ENCODE results near the gene ST3GAL4.
"Not testable (repeated sequence)": the region's sequence is repeated elsewhere in the genome, so short reads cannot be mapped to it uniquely, and the experiment has no call there.

ST3GAL4 gene

GRCh38 chr11:126391286-126391954, 35.9 kb downstream of the ST3GAL4 start:
- DNase-seq: no peak

DNA sequence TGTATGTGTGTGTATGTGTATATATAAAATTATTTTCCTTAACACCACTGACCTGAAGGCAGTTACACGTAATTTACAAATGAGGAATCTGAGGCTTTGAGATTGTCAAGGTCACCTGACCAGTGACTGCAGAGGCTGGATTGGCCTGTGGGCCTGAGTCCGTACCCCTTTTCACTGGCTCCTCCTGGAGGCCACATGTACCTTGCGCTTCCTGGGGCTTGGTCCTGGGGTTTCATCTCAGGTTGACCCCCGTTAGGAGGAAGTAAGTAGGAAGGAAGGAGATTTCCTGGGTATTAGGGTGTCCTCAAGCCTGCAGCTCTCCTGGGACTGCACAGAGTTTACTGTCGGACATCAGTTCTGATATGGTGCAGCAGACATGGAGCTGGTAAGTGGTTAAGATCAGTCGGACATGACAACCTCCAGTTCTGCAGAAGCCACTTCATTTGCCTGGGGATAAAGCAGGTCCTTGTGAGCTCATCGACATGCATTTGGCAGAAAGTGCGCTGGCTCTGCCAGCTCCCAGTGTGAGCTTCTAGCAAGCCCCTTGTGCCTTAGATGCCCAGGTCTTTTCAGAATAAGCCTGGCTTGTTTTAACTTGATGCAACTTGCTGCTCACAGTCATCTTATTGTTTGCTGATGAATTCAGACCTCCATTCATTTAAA, 36.6 kb downstream of the ST3GAL4 start:
- DNase-seq: peak; percentile 86 to 87

GRCh38 chr11:126392633-126393013, 37.1 kb downstream of the ST3GAL4 start:
- DNase-seq: peak; percentile 49 to 56

DNA sequence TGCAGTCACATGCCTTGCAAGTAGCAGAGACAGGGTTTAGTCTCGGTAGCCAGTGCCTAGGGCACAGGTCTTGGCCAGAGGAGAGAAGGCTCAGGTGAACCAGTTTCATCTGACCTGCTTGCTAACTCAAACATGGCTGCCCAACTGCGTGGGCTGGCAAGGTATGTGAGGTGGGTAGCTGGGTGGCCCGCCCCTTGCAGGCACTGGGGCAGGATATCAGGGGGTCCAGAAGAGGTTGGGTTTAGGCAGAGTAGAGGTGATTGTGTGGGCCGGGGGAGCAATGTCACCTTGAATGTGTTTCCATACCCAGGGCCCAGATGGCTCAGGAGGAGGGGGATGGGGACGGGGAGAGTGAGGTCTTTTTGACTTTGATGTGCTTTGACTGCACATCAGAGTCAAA, 37.7 kb downstream of the ST3GAL4 start:
- DNase-seq: no peak

GRCh38 chr11:126394036-126394435, 38.5 kb downstream of the ST3GAL4 start:
- no peak for DNase-seq

DNA sequence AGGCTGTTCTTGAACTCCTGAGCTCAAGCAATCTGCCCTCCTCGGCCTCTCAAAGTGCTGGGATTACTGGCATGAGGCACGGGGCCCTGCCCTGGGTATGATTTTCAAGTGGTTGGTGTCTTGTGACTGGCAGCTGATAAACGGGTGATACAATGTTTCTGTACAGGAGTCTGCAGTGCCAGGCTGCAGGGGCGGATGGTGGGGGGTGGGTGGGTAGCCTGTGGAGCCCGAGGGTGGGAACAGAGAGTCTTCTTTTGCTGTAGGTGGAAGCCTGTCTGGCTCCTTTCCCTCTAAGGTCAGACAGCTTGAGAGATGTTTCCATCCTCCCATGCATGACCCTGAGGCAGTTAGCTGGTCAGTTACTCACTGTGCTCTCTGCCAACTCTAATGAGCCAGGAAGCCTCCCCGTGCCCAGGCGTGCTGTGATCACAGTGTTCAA, 39.2 kb downstream of the ST3GAL4 start:
- not testable (repeated sequence) for DNase-seq

DNA sequence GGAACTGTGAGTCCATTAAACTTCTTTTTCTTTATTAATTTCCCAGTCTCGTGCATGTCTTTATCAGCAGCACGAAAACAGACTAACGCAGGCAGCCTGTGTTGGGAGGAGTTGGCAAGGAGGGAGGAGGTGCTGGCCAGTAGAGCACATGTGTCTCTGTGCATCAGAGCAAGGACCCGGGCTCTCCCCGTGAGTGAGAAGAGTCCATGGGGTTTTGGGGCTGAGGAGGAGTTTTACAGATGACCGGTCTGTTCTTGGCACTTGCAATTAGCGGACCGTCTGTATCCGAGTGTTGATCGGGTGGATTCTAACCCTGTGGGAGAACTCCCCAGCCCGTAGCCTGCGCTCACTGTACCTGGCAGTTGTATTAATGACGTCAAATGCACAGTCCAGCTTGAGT, 40.3 kb downstream of the ST3GAL4 start:
- DNase-seq: not testable (repeated sequence)

DNA sequence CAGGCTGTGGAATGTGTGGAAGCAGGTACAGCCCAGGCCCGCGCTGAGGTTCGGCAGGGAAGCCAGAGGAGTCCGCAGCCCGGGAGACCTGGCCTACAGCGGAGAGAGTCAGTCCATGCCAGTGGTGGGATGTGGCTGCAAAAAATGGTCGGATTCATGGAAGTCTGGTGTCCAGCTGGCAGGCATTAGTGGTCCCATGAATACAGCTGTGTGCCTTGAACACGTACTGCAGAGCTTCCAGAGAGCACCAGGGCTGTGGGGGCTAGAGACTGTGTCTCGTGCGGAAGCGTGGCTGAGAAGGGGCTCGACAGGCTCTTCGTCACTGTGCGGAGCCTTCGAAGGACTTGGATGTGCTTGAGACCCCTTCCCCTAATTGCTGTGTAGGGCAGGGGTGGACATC, 40.8 kb downstream of the ST3GAL4 start:
- not testable (repeated sequence) for DNase-seq

GRCh38 chr11:126396965-126397364, 41.5 kb downstream of the ST3GAL4 start:
- DNase-seq: no peak

GRCh38 chr11:126398296-126398695, 42.8 kb downstream of the ST3GAL4 start:
- DNase-seq: no peak

- DNase-seq: no peak
Observed at GRCh38 chr11:126398721-126399120, 43.2 kb downstream of the ST3GAL4 start.

DNA sequence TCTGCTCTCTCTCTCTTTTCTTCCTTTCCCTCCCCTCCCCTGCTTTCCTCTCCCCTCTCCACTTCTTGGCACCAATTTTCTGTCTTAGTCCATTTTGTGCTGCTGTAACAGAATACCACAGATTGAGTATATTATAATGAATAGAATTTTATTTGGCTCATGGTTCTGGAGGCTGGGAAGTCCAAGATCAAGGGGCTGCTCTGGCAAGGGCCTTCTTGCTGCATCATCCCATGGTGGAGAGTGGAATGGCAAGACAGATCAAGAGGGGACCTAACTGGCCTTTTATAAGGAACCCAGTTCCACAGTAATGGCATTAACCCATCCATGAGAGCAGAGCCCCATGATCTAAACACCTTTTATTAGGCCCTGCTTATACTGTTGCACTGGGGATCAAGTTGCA, 44.5 kb downstream of the ST3GAL4 start:
- DNase-seq: no peak

- DNase-seq: no peak
Observed at GRCh38 chr11:126400479-126400878, 45.0 kb downstream of the ST3GAL4 start.

DNA sequence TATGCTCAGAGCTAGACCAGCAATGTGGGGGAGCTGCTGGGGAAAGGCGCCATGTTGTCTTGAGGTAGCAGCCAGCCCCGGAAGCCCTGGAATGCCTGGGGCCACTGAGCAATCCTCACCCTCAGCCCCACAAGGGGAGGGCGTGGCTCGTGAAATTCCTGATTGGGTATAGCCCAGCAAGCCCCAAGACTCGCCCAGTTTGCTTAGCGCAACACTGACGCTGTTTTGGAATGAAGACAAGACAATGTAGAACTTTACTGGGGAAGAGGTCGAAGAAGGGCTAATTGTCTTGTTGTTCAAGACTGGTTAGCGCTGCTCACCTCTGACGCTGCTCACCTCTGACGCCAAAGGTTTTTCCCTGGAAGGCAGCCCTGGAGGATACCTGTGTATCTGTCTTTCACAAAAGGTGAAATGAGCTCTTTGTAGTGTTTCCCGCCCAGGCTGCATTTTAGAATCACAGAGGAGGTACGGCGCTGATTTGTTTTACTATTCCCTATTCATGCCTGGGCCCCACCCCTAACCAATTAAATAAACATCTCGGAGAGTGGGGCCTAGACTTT, 47.6 kb downstream of the ST3GAL4 start:
- DNase-seq: no peak

DNA sequence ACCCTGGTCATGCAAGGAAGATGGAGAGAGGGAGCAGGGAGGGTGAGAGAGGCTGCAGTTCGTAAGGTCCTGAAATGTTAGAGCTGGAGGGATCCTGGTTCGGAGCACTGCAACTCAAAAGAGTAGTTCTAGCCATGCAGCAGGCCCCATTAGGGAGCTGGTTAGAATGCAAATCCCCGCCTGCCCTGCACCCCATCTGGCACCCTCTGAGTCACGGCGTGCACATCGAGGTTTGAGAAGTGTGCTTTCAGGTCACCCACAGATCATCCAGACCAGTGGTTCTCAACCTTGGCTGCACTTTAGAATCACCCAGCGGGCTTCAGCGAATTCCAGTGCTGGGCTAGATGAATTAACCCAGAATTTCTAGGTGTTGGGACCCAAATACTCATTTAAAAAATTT, 48.2 kb downstream of the ST3GAL4 start:
- DNase-seq: no peak

- DNase-seq: no peak
Observed at GRCh38 chr11:126404367-126404766, 48.9 kb downstream of the ST3GAL4 start.

DNA sequence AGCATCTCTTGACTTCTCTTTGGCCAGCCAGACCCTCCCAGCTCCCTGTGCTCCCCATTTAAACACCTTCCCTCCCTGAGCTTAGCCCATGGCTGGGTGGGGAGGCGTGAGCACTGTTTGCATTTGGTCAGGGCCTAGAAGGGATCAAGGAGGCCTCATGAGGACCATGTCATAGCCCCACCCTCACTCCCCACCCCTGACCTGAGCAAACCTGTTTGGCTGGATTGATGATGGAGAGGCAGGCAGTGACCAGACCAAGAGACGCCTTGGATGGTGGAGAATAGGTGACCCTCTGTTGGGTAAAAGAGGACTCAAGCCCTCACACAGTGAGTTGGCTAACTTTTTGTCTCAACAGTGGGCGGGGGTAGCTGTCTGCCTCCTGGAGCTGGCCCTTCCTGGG, 49.9 kb downstream of the ST3GAL4 start:
- no peak for DNase-seq

DNA sequence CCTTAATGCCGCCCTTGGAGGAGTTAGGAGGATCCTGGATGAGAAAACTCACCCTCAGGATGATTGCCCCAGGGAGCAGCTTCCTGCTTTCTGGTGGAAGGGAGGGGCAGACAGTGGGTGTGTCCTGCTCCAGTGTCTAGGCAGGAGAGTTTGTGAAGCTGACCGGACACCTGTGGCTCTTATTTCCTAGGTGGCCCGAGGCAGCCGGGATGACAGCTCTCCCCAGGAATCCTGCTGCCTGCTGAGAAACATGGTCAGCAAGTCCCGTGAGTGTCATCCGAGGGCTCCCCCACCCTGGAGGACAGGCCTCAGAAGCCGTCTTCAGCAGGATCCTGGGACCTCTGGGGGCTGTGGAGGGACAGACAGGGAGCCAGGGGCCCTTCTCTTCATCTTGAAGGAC, 50.4 kb downstream of the ST3GAL4 start:
- no peak for DNase-seq

DNA sequence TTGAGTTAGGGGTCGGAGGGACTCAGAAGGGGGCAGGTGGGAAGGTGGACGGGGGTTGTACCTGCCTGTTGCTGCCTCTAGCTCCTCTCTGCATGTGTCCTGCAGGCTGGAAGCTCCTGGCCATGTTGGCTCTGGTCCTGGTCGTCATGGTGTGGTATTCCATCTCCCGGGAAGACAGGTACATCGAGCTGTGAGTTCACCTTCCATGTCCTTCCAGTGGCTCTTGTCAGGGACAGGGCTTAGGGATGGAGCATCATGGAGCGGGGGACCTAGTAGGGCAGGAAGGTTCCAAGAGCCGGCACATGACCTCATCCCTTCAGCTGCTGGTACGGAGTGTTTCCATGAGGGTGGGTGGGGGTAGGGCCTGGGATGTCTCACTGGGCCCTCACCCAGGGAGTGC, 50.9 kb downstream of the ST3GAL4 start:
- DNase-seq: no peak

DNA sequence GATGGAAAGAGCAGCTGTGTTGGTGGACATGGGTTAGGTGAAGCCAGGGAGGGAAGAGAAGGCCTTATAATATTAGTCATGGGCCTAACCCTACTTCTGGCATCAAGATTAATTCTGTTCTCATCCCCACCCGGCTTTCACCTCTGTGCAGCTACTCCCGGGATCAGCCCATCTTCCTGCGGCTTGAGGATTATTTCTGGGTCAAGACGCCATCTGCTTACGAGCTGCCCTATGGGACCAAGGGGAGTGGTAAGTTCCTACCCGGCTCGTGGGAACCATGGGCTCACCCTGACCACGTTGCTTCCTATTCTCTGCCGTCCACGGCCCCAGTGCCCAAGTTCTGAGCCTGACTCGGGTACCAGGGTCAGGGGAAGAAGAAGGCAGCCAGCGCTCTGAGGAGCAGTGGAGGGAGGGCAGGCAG, 51.6 kb downstream of the ST3GAL4 start:
- no peak for DNase-seq

DNA sequence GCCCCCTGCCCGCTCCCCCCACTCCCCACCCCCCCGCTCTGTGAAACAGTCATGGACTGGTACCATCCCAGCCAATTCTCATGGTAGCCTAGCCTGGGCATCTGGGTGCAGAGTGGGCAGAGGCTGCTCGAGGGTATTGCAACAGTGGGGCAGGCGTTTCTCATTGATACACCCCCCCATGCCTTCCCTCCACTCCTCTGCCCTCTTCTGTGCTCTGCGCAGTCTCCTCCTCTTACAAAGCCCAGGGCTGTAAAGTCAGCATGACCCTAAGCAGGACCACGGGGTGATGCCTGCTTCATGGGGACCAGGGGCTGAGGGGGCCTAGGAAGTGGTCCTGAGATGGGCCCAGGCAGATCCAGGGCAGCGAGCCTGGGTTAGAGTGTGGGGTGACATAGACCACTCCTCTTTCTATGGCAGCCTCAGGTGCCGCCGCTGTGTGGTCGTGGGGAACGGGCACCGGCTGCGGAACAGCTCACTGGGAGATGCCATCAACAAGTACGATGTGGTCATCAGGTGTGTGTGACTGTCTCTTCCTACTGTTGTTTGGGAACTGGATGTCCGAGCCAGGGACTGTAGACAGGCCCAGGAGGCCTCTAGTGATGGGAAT, 52.3 kb downstream of the ST3GAL4 start:
- DNase-seq: no peak

GRCh38 chr11:126408496-126408895, 53.0 kb downstream of the ST3GAL4 start:
- DNase-seq: no peak

DNA sequence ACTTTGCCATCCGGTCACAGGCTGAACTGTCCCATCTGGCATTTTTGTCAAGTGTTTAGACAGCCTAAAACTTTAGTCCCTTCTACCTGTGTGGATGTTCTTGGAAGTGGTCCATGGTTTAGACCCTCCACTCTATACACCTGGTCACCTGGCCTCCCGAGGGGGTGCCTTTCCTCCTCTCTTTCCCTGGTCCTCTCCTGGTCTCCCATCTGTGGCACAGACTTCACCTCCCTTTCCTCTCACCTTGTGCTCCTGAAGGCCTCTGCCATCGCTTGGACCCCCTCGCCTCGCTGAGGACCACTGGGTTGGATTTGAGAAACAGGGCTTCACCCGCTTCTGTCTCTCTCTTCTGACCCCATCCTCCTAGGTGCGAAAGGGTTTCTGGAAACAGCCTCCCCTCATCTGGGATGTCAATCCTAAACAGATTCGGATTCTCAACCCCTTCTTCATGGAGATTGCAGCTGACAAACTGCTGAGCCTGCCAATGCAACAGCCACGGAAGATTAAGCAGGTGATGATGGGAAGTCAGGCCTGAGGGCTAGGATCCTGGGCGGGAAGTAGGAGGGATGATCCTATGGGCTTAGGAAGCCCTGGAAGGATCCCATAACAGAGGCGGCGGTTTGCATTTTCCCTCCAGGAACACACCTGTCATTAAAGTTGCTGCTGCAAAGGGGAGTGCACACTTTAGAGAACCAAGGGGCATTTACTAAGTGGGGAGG, 53.6 kb downstream of the ST3GAL4 start:
- DNase-seq: no peak
